PC-3 (cell line): ENCODE results near the gene R3HCC1L. TPM values are rescaled to one million over a fixed set of nuclear protein-coding genes. Genes with fewer than 3 reads are reported as not detected.
"Not testable (repeated sequence)": the region's sequence is repeated elsewhere in the genome, so short reads cannot be mapped to it uniquely, and the experiment has no call there.

Experiments used
- ATAC-seq: fragments of 200-7000 bp; cut with Tn5 transposase; 2 replicates; pipeline ENCODE4 v1.9.1; 2020; ENCODE audit warnings: mild to moderate bottlenecking, moderate library complexity
- BruUV-seq: library from RNA; stranded (reverse); fragments of 400-500 nt; replicated peaks from 2 replicates; lab custom pipeline; 2021; lab: Mats Ljungman, UMichigan
- CTCF ChIA-PET: fragments of 300-600 bp; sonication (Branson Sonifier 250); formaldehyde crosslinking; loops from one replicate; lab custom pipeline; 2022; ENCODE audit warnings: antibody characterized with exemption; lab: Charles Lee
- POLR2A ChIA-PET: fragments of 300-600 bp; sonication (Branson Sonifier 250); formaldehyde crosslinking; loops from one replicate; lab custom pipeline; 2022; ENCODE audit warnings: antibody characterized with exemption; ENCODE audit not compliant: unreplicated experiment; lab: Charles Lee
- DNase-seq: peaks from one replicate; pipeline ENCODE4 v3.0.0-alpha.2; 2015
- H2AFZ ChIP-seq: fragments of 300-600 bp; sonication (generic); 2 replicates; pipeline ENCODE4 v1.6.0; 2016; ENCODE audit warnings: antibody characterized with exemption, low read length
- H3F3A ChIP-seq: fragments of 300-600 bp; sonication (generic); one replicate; pipeline ENCODE4 v1.6.0; 2017; ENCODE audit warnings: antibody characterized with exemption, low read length, control low read depth, mild to moderate bottlenecking; ENCODE audit not compliant: unreplicated experiment
- H3K27ac ChIP-seq: fragments of 300-600 bp; sonication (generic); 2 replicates; pipeline ENCODE4 v1.5.1; 2016; ENCODE audit warnings: mild to moderate bottlenecking, low read length
- H3K27me3 ChIP-seq: fragments of 300-600 bp; sonication (generic); 2 replicates; pipeline ENCODE4 v1.6.1; 2016; ENCODE audit warnings: low read length, mixed read lengths
- H3K36me3 ChIP-seq: fragments of 300-600 bp; sonication (generic); 2 replicates; pipeline ENCODE4 v1.6.1; 2016; ENCODE audit warnings: low read depth, mixed run types, low read length, mixed read lengths
- H3K4me1 ChIP-seq: fragments of 300-600 bp; sonication (generic); 2 replicates; pipeline ENCODE4 v1.5.1; 2016; ENCODE audit warnings: low read length; ENCODE audit not compliant: insufficient read depth
- H3K4me2 ChIP-seq: fragments of 300-600 bp; sonication (generic); 2 replicates; pipeline ENCODE4 v1.6.0; 2016; ENCODE audit warnings: low read length
- H3K4me3 ChIP-seq: fragments of 300-600 bp; sonication (generic); 2 replicates; pipeline ENCODE4 v1.5.1; 2016; ENCODE audit warnings: mild to moderate bottlenecking, low read length, mixed read lengths
- H3K79me2 ChIP-seq: fragments of 300-600 bp; sonication (generic); 2 replicates; pipeline ENCODE4 v1.6.1; 2017; ENCODE audit warnings: low read length, mixed read lengths
- H3K9ac ChIP-seq: fragments of 300-600 bp; sonication (generic); 2 replicates; pipeline ENCODE4 v1.6.0; 2016; ENCODE audit warnings: mild to moderate bottlenecking, low read length
- H3K9me2 ChIP-seq: fragments of 300-600 bp; sonication (generic); replicated peaks from 2 replicates; pipeline ENCODE4 v1.6.1; 2016; ENCODE audit warnings: mixed run types, low read length, mixed read lengths
- H3K9me3 ChIP-seq: fragments of 300-600 bp; sonication (generic); 2 replicates; pipeline ENCODE4 v1.6.1; 2016; ENCODE audit warnings: low read length, mixed read lengths
- H4K20me1 ChIP-seq: fragments of 300-600 bp; sonication (generic); 2 replicates; pipeline ENCODE4 v1.6.1; 2016; ENCODE audit warnings: low read length, mixed read lengths
- CTCF ChIP-seq: fragments of 300-600 bp; sonication (generic); conservative IDR thresholded peaks from 2 replicates; pipeline ENCODE4 v1.5.1; 2017; ENCODE audit warnings: antibody characterized with exemption, low read depth, mild to moderate bottlenecking, low read length
- EZH2 ChIP-seq: fragments of 300-600 bp; sonication (generic); IDR thresholded peaks from one replicate; pipeline ENCODE4 v1.6.1; 2017; ENCODE audit warnings: antibody characterized with exemption, mild to moderate bottlenecking, low read length; ENCODE audit not compliant: unreplicated experiment
- EZH2phosphoT487 ChIP-seq: fragments of 300-600 bp; sonication (generic); IDR thresholded peaks from 2 replicates; pipeline ENCODE4 v1.6.1; 2018; ENCODE audit warnings: mild to moderate bottlenecking, antibody characterized with exemption, low read length, borderline replicate concordance
- intact Hi-C: fragments of 100-400 bp; cut with micrococcal nuclease; formaldehyde crosslinking; loops from 2 replicates; pipeline ENCODE4 v1.9.0; 2023
- total RNA-seq: library from RNA; depleted of rRNA; stranded (reverse); fragments of >200 nt; gene quantifications from 2 replicates; pipeline ENCODE4 v1.2.3, GENCODE V29; 2014

Gene R3HCC1L
- total RNA-seq, 1 experiment from 2014 or later, result 15.3 TPM

- H3K36me3 ChIP-seq, intact Hi-C loops, DNase-seq, H3F3A ChIP-seq, BruUV-seq, H3K27me3 ChIP-seq, ATAC-seq, H3K27ac ChIP-seq, H2AFZ ChIP-seq, H3K4me2 ChIP-seq, H3K9me3 ChIP-seq, H4K20me1 ChIP-seq, CTCF ChIA-PET, H3K9me2 ChIP-seq, H3K4me1 ChIP-seq, H3K9ac ChIP-seq, H3K4me3 ChIP-seq, POLR2A ChIA-PET: not testable (repeated sequence)
- peaks cover 41% of the 10 kb centered on the region for H3K79me2 ChIP-seq
Observed at GRCh38 chr10:98153213-98153958, 18.9 kb downstream of the R3HCC1L start.

GRCh38 chr10:98154076-98154475 is 19.6 kb downstream of the R3HCC1L start:
- H3K4me1 ChIP-seq, result no peaks in the 10 kb centered on the region
- no peaks in the 10 kb centered on the region for H3K9me2 ChIP-seq
- H3K36me3 ChIP-seq, result peaks cover 4% of the 10 kb centered on the region; the same call in 1 of the 2 replicates
- H3F3A ChIP-seq, result no peaks in the 10 kb centered on the region
- CTCF ChIA-PET, result no interaction called here
- no peak overlapping the region for H3K9ac ChIP-seq
- H4K20me1 ChIP-seq, result no peaks in the 10 kb centered on the region
- no TSS peak for BruUV-seq
- ATAC-seq, result no peak
- no peak for DNase-seq
- intact Hi-C loops, result no loop called here
- H3K9me3 ChIP-seq, result no peaks in the 10 kb centered on the region
- POLR2A ChIA-PET, result no interaction called here
- no peak for TF ChIP-seq EZH2
- no peak for TF ChIP-seq CTCF
- TF ChIP-seq EZH2phosphoT487, result no peak
- H3K27ac ChIP-seq, result no peak overlapping the region
- H3K4me3 ChIP-seq, result no peak overlapping the region
- H3K27me3 ChIP-seq, result no peaks in the 10 kb centered on the region
- H3K79me2 ChIP-seq, result peaks cover 34% of the 10 kb centered on the region
- H3K4me2 ChIP-seq, result no peak overlapping the region
- H2AFZ ChIP-seq, result no peak overlapping the region

- no TSS peak for BruUV-seq
- POLR2A ChIA-PET, result no interaction called here
- no peak for DNase-seq
Observed at GRCh38 chr10:98158576-98158975, 24.1 kb downstream of the R3HCC1L start.

More at GRCh38 chr10:98158576-98158975, 24.1 kb downstream of the R3HCC1L start:
- H3K4me1 ChIP-seq, result no peaks in the 10 kb centered on the region
- no peaks in the 10 kb centered on the region for H3K27me3 ChIP-seq
- H4K20me1 ChIP-seq, result no peaks in the 10 kb centered on the region
- H3K4me3 ChIP-seq, result no peak overlapping the region
- H3K9me2 ChIP-seq, result no peaks in the 10 kb centered on the region
- no peak overlapping the region for H3K27ac ChIP-seq
- ATAC-seq, result no peak
- H3K79me2 ChIP-seq, result peaks cover 13% of the 10 kb centered on the region; the same call in 1 of the 2 replicates
- no peak overlapping the region for H3K4me2 ChIP-seq
- intact Hi-C loops, result no loop called here
- CTCF ChIA-PET, result no interaction called here
- H2AFZ ChIP-seq, result no peak overlapping the region
- no peak for TF ChIP-seq EZH2
- no peak for TF ChIP-seq CTCF
- no peak for TF ChIP-seq EZH2phosphoT487
- H3K9ac ChIP-seq, result no peak overlapping the region
- no peaks in the 10 kb centered on the region for H3K36me3 ChIP-seq
- no peaks in the 10 kb centered on the region for H3K9me3 ChIP-seq
- no peaks in the 10 kb centered on the region for H3F3A ChIP-seq
